NCI-H2107 (cell line): ENCODE data around the gene DTX1.

Experiments
- DNase-seq: peaks from one replicate; lab custom pipeline; 2025; lab: John Stamatoyannopoulos, UW

DTX1 gene

DNA sequence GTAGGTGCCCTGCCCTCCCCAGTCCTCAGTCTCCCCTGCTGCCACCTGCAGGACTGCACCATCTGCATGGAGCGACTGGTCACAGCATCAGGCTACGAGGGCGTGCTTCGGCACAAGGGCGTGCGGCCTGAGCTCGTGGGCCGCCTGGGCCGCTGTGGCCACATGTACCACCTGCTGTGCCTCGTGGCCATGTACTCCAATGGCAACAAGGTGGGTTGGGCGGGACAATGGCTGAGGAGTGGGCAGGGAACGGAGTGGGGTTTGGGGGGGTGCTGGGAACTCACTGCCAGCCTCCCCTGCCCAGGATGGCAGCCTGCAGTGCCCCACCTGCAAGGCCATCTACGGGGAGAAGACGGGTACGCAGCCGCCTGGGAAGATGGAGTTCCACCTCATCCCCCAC, 38.2 kb downstream of the DTX1 start:
- no peak for DNase-seq

DNA sequence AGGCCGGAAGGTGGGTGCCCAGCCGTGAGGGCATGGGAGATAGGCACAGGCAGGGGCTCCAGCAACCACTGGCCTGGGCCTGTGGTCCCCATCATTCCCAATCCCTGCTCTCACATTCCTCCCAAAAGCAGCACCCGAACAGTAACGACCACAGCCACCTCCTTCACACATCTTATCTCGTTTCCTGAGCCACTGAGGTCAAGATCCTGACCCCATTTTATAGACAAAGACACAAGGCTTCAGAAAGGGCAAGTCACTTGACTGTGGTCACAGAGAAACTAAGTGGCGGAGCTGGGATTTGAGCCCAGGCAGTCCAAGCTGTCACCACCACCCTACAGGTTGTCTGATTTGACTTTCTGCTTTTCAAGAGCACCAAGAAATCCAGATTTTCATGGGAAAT, 38.9 kb downstream of the DTX1 start:
- DNase-seq = no peak

DNA sequence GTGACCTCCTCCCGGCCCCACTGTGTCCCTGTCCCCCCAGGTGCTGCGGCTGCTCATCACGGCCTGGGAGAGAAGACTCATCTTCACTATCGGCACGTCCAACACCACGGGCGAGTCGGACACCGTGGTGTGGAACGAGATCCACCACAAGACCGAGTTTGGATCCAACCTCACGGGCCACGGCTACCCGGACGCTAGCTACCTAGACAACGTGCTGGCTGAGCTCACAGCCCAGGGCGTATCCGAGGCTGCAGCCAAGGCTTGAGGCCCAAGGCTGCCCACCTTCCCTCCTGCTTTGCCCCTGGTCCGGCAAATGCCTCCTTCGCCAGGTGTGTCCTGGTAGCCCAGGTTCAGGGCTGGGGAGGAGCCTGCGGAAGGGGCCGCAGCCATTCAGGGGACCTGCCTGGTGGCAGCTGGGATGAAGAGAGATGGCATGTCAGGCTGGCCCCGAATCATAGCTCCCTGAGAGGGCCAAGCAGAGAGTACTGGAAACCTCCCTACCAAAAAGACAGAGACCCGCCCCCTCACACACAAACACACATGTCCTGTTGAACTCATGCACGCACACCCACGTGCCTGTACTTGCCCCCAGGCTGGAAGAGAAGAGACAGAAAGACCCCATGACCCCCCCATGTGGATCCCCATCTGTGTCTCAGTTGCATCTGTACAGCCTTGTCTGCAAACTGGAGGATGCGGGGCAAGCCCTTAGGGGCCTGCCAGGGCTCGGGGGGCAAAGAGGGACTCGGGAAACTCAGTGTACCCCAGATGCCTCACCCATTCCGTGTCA, 40.3 kb downstream of the DTX1 start:
- DNase-seq = no peak

DNA sequence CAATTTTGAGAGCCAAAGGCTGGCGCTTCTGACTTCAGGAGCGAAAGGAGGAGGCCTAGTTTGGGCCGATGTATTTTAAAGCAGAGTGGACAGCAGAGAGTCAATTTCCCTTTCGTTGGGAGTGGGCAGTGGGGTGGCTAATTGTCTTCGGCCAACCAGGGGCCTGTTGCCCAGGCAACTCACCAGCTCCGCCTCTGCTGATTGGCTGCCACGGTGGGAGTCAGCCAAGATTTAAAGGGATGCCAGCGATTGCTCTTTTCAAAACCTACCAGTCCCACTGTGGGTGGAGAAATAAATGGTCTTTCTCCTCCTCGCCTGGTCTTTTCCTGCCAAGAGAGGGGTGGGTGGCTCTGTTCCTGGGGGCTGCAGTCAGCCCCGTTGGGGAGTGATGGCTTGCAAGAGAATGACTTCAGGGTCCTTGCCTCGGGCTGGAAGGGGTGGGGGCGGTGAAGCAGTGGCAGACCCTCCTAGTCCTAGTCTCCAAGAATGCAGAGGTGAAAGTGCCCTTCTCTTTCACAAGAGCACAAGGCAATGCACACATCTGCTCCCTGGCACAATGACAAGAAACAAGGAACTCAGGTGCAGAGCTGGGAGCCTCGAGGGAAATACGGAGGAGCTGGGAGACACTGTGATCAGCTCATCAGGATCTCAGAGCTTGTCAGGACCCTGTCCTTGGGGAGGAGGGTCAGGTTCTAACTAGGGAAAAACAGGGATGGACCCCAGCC, 41.3 kb downstream of the DTX1 start:
- no peak for DNase-seq

GRCh38 chr12:113098441-113099028, 42.0 kb downstream of the DTX1 start:
- DNase-seq = peak; percentile 81

DNA sequence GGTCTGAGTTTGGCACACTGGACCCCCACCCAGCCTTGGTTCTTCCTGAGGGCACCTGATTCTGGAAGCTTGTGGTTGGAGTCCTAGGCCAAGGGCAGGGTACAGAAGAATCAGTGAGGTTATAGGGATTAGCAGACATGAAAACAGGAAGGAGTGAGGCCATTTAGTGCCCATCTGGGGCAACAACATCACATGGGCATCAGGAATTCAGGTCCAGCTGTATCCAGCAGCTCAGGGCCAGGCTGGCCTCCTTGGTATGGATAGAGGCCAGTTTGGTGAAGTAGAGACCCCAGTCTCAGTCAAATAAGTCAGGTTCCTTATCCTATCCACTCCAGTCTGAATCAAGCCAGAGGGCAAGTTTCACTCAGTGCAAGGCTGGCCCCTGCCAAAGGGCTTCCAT, 42.8 kb downstream of the DTX1 start:
- no peak for DNase-seq

- DNase-seq = no peak
Observed at GRCh38 chr12:113099764-113100163, 43.2 kb downstream of the DTX1 start.

GRCh38 chr12:113101751-113102150, 45.2 kb downstream of the DTX1 start:
- DNase-seq = no peak

- no peak for DNase-seq
Observed at GRCh38 chr12:113102811-113103210, 46.3 kb downstream of the DTX1 start.

GRCh38 chr12:113103756-113104450, 47.4 kb downstream of the DTX1 start:
- DNase-seq = peak; percentile 26

DNA sequence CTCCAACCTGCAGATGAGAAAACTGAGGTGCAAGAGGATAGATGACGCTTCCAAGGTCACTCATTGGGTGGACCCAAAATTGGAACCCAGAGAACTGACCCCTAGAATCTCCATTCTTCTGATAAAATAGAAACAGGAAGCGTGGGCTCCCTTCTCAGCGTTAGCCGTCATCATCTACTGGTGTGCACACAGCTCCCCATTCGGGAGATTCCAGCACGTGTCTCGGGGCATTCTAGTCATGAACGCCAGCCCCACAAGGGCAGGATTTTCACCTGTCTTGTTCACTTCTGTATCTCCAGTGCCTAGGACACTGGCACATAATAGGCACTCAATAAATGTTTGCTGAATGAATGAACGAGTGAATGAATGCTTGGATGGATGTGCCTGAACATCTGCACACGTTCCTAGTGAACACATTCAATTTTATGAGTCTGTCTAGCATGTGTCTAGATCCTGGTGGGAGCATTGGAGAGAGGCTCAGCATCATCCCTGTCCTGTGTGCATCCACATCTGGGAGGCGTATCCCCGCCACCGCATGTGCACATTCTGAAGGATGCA, 48.5 kb downstream of the DTX1 start:
- DNase-seq = no peak

GRCh38 chr12:113105606-113106271, 49.2 kb downstream of the DTX1 start:
- no peak for DNase-seq

- DNase-seq = no peak
Observed at GRCh38 chr12:113106361-113106760, 49.8 kb downstream of the DTX1 start.

DNA sequence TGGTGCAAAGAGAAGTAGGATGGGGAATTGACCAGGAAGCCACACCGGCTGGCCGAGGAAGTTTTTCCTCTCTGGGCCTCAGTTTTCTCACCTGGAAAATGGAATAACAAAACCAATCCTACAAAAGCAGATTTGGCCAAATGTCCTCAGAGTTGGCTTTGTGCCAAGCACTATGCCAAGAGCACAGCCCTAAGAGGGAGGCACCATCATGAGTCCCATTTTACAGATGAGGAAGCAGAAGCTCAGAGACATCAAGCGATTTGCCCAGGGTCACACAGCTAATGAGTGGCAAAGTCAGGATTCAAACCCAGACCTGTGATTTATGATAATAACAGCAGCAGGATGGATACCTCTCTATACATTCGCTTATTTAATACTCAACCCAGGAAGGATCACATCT, 51.8 kb downstream of the DTX1 start:
- no peak for DNase-seq

DNA sequence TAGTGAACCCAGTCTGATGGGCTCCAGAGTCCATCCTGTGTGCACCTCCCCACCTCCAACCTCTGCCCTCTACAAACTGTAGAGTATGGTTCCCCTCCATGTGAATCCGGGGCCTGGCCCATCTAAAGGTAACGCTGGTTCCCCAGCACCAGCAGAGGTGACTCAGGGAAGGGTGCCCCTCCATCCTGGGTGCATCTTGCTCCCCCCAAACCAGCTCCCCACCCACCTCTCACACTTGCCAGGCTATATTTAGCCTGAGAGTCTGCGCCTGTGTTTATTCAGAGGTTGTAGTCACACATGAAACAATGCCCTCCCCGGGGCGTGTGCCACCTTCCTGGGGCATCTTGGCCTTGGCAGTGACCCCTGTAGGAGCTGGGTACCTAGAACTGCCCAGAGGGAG, 52.8 kb downstream of the DTX1 start:
- DNase-seq = no peak

- no peak for DNase-seq
Observed at GRCh38 chr12:113109872-113110599, 53.5 kb downstream of the DTX1 start.

DNA sequence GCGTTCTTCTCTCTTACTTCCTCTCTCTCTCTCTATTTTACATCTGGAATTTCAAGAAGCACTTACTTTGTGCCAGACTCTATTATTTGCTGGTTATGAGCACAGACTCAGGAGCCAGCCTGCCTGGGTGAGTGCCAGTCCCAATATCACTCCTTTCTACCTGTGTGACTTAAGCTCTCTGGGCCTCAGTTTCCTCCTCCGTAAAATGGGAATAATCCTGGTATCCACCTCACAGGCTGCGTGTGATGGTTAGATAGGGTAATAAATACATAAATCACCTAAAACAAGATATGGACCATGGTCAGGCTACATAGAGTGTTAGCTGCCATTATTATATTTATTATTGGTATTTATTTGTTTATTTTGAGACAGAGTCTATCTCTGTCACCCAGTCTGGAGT, 54.7 kb downstream of the DTX1 start:
- DNase-seq = no peak

GRCh38 chr12:113112043-113112899, 55.7 kb downstream of the DTX1 start:
- DNase-seq = no peak

- no peak for DNase-seq
Observed at GRCh38 chr12:113113397-113113796, 56.9 kb downstream of the DTX1 start.
